HuH-7.5 (cell line): ENCODE data around the gene PDXK.

Experiments used
- DNase-seq: peaks from one replicate; pipeline ENCODE4 v3.0.0; 2011; ENCODE audit warnings: low spot score

PDXK gene

GRCh38 chr21:43783098-43783700, 64.3 kb downstream of the PDXK start:
- no peak for DNase-seq

- no peak for DNase-seq
Measured at GRCh38 chr21:43785134-43785533, 66.2 kb downstream of the PDXK start.

- DNase-seq: no peak
Measured at GRCh38 chr21:43786300-43786806, 67.4 kb downstream of the PDXK start.

- no peak for DNase-seq
Measured at GRCh38 chr21:43786807-43787440, 68.0 kb downstream of the PDXK start.

GRCh38 chr21:43789276-43790009, 70.5 kb downstream of the PDXK start, which contains the start of gene RRP1:
Gene RRP1, plus strand, starts transcription at chr21:43789577. Its CDS starts 53 bp downstream, at chr21:43789630.
- DNase-seq: peak; percentile 89

GRCh38 chr21:43790010-43790524, 71.1 kb downstream of the PDXK start:
- no peak for DNase-seq

- no peak for DNase-seq
Measured at GRCh38 chr21:43792406-43792805, 73.5 kb downstream of the PDXK start.

- no peak for DNase-seq
Measured at GRCh38 chr21:43793243-43793642, 74.3 kb downstream of the PDXK start.

- DNase-seq: no peak
Measured at GRCh38 chr21:43794311-43794710, 75.4 kb downstream of the PDXK start.

- no peak for DNase-seq
Measured at GRCh38 chr21:43794857-43795256, 75.9 kb downstream of the PDXK start.

- DNase-seq: no peak
Measured at GRCh38 chr21:43797415-43797814, 78.5 kb downstream of the PDXK start.

- no peak for DNase-seq
Measured at GRCh38 chr21:43797925-43798715, 79.2 kb downstream of the PDXK start.

GRCh38 chr21:43799301-43799840, 80.4 kb downstream of the PDXK start:
- no peak for DNase-seq

- no peak for DNase-seq
Measured at GRCh38 chr21:43800124-43800523, 81.2 kb downstream of the PDXK start.

- no peak for DNase-seq
Measured at GRCh38 chr21:43800566-43800965, 81.6 kb downstream of the PDXK start.

GRCh38 chr21:43801006-43801783, 82.3 kb downstream of the PDXK start:
- DNase-seq: no peak

GRCh38 chr21:43802713-43803313, 83.9 kb downstream of the PDXK start:
- no peak for DNase-seq

GRCh38 chr21:43803558-43804300, 84.8 kb downstream of the PDXK start:
- no peak for DNase-seq

- DNase-seq: no peak
Measured at GRCh38 chr21:43805275-43805800, 86.4 kb downstream of the PDXK start.
